SW480 (cell line): ENCODE measurements around the gene AGXT.

Source experiments
- DNase-seq: peaks from one replicate; pipeline ENCODE4 v3.0.0-alpha.2; 2016; ENCODE audit warnings: low spot score

The AGXT gene

DNA sequence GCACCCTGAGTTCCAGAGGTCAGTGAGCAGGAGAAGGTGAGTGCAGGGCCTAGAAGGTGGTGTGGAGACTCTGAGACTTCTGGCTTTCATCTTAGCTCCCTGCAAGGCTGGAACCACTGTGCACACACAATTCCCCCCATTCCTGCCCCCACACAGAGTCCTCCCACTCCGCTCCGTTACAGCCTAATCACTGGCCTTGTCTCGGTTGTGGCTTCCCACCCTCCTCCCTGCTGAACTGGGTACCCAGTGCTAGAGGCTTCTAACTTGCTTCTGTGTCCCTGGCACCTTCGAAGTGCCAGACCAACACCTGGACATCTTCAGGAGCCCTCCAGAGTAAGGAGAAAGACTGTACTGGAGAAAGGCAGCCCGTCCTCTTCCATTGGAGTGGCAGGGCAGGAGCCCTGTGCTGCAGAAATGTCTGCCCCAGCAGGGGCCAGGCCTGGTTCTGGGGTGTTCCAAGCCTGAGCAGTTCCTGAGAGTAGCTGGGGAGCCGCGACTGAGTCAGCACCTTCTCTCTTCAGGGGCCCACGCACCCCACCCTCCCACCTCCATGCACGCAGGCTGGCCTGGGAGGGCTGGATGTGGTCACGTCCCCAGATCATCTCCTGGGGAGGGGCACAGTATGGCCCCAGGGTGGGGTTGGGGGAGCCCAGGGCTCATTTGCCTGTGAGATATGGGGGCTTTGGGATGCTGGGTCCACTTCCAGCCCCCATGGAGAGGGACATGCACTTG lies 60.9 kb downstream of the AGXT start:
- DNase-seq = no peak
